Endothelial cell of umbilical vein (primary cell): ENCODE measurements around the gene MRPL41. TPM values are rescaled to one million over a fixed set of nuclear protein-coding genes. Genes with fewer than 3 reads are reported as not detected.

ENCODE experiments used
- BruUV-seq: library from RNA; stranded (reverse); fragments of 400-500 nt; replicated peaks from 2 replicates; lab custom pipeline; 2021; lab: Mats Ljungman, UMichigan
- CTCF ChIA-PET: fragments of 300-600, 350-600 bp; sonication (Branson Sonifier 250); formaldehyde crosslinking; loops from one replicate; lab custom pipeline; 2021; ENCODE audit warnings: antibody characterized with exemption, inconsistent platforms; lab: Charles Lee
- POLR2A ChIA-PET: fragments of 300-600, 350-600 bp; sonication (Branson Sonifier 250); formaldehyde crosslinking; loops from one replicate; lab custom pipeline; 2021; ENCODE audit warnings: antibody characterized with exemption, inconsistent platforms; lab: Charles Lee
- DNase-seq: peaks from one replicate; pipeline ENCODE4 v3.0.0-alpha.2; 2011; ENCODE audit warnings: low read depth, low spot score
- FAIRE-seq: peaks from 2 replicates; lab custom pipeline; 2011; peaks lifted over from hg19 to GRCh38; lab: Jason Lieb, UNC
- H2AFZ ChIP-seq: 2 replicates; pipeline ENCODE4 v1.6.0; 2012; ENCODE audit warnings: low read depth, low read length, control low read depth, inconsistent platforms
- H3K27ac ChIP-seq: 2 replicates; pipeline ENCODE4 v1.5.1; 2011; ENCODE audit warnings: low read depth, mild to moderate bottlenecking, control low read depth, low read length, moderate library complexity; ENCODE audit not compliant: insufficient read depth
- H3K27me3 ChIP-seq, 2 experiments: 2 replicates each; pipeline versions ENCODE4 v1.6.0 to v1.6.1; 2011; ENCODE audit warnings: low read length in 2 of 2, mixed read lengths in 1 of 2; ENCODE audit not compliant: control insufficient read depth in 2 of 2, insufficient read depth in 2 of 2
- H3K36me3 ChIP-seq, 2 experiments: 2 replicates in 1 of 2; 3 replicates in 1 of 2; pipeline ENCODE4 v1.5.1; 2011; ENCODE audit warnings: low read length in 2 of 2, mild to moderate bottlenecking in 1 of 2, moderate library complexity in 1 of 2; ENCODE audit not compliant: control insufficient read depth in 2 of 2, insufficient read depth in 2 of 2; ENCODE audit errors: extremely low read depth in 1 of 2
- H3K4me1 ChIP-seq: 3 replicates; pipeline ENCODE4 v1.5.1; 2011; ENCODE audit warnings: mild to moderate bottlenecking, low read length; ENCODE audit not compliant: control insufficient read depth, insufficient read depth; ENCODE audit errors: extremely low read depth
- H3K4me2 ChIP-seq: 2 replicates; pipeline ENCODE4 v1.6.1; 2011; ENCODE audit warnings: low read length, control low read depth, mixed read lengths; ENCODE audit not compliant: insufficient read depth
- H3K4me3 ChIP-seq, 3 experiments: fragments of 200-600 bp in 1 of 3; sonication (generic), shearing (Covaris generic) in 1 of 3; replicated peaks in 1 of 3; 2 replicates each; pipeline ENCODE4 v1.5.1; 2011 to 2016; ENCODE audit warnings: control low read depth in 3 of 3, low read length in 3 of 3, mild to moderate bottlenecking in 2 of 3, inconsistent platforms in 1 of 3, low read depth in 1 of 3, moderate library complexity in 1 of 3; ENCODE audit not compliant: insufficient read depth in 1 of 3
- H3K79me2 ChIP-seq: 2 replicates; pipeline ENCODE4 v1.6.0; 2012; ENCODE audit warnings: low read length, inconsistent platforms; ENCODE audit not compliant: control insufficient read depth, insufficient read depth
- H3K9ac ChIP-seq: replicated peaks from 2 replicates; pipeline ENCODE3; 2011; ENCODE audit warnings: low read length, control low read depth; ENCODE audit not compliant: insufficient read depth; ENCODE audit errors: extremely low read depth
- H3K9me1 ChIP-seq: replicated peaks from 3 replicates; pipeline ENCODE4 v1.6.0; 2011; ENCODE audit warnings: mild to moderate bottlenecking, low read length; ENCODE audit not compliant: control insufficient read depth, insufficient read depth; ENCODE audit errors: extremely low read depth
- H3K9me3 ChIP-seq: replicated peaks from 2 replicates; pipeline ENCODE4 v1.5.1; 2012; ENCODE audit warnings: low read length, inconsistent platforms; ENCODE audit not compliant: control insufficient read depth, insufficient read depth
- H4K20me1 ChIP-seq: replicated peaks from 2 replicates; pipeline ENCODE3; 2011; ENCODE audit warnings: mild to moderate bottlenecking, low read length; ENCODE audit not compliant: control insufficient read depth, insufficient read depth; ENCODE audit errors: extremely low read depth
- EZH2 ChIP-seq: IDR thresholded peaks from 2 replicates; pipeline ENCODE4 v1.6.1; 2012; ENCODE audit warnings: borderline replicate concordance, low read depth, mild to moderate bottlenecking, moderate library complexity, low read length, inconsistent platforms; ENCODE audit not compliant: severe bottlenecking
- FOS ChIP-seq: IDR thresholded peaks from 2 replicates; pipeline ENCODE4 v1.6.1; 2011; ENCODE audit warnings: mild to moderate bottlenecking, low read length, moderate library complexity, borderline replicate concordance; ENCODE audit not compliant: insufficient read depth
- GATA2 ChIP-seq: IDR thresholded peaks from 2 replicates; pipeline ENCODE4 v1.7.0; 2011; ENCODE audit warnings: low read depth, mild to moderate bottlenecking, moderate library complexity, mixed read lengths, low read length; ENCODE audit not compliant: insufficient read length, insufficient read depth
- JUN ChIP-seq: IDR thresholded peaks from 2 replicates; pipeline ENCODE4 v1.6.1; 2011; ENCODE audit warnings: borderline replicate concordance, low read depth; ENCODE audit not compliant: insufficient read length, insufficient read depth
- POLR2A ChIP-seq: IDR thresholded peaks from 2 replicates; pipeline ENCODE4 v1.6.1; 2012; ENCODE audit warnings: low read depth, mild to moderate bottlenecking, control low read depth, low read length
- POLR2AphosphoS5 ChIP-seq: IDR thresholded peaks from 2 replicates; pipeline ENCODE4 v1.6.1; 2012; ENCODE audit warnings: low read depth, mild to moderate bottlenecking, control low read depth, low read length, moderate library complexity; ENCODE audit not compliant: insufficient read depth
- dilution Hi-C: fragments of 300-500 bp; cut with MboI; formaldehyde crosslinking; loops from one replicate; pipeline ENCODE4 v1.15.0; 2019; ENCODE audit warnings: low sequenced_read_pairs; ENCODE audit not compliant: extremely low pct_ligation_motif_present
- intact Hi-C: fragments of 100-400 bp; cut with micrococcal nuclease; formaldehyde crosslinking; loops from one replicate; pipeline ENCODE4 v1.10.0; 2022
- polyA plus RNA-seq, 4 experiments: library from polyadenylated mRNA; depleted of rRNA in 3 of 4; stranded (reverse) in 3 of 4; unstranded in 1 of 4; fragments of >200 nt; gene quantifications; 2 replicates each; pipeline versions ENCODE4 v1.2.1 to v1.2.3, GENCODE V29; 2011 to 2012; ENCODE audit warnings: missing spikeins in 1 of 4
- total RNA-seq: library from RNA; stranded (reverse); gene quantifications from 2 replicates; pipeline ENCODE4 v1.2.3, GENCODE V29; 2021
- TF ChIP-seq, protein P1 (sequence below), 2 donors: IDR thresholded peaks; 1 replicate in 1 of 2; 2 replicates in 1 of 2; pipeline ENCODE4 v1.5.1; 2011; ENCODE audit warnings: low read length in 2 of 2, mild to moderate bottlenecking in 2 of 2, moderate library complexity in 2 of 2, control low read depth in 1 of 2, inconsistent platforms in 1 of 2, low read depth in 1 of 2; ENCODE audit not compliant: insufficient read depth in 1 of 2; ENCODE audit errors: extremely low read depth in 1 of 2
- TF ChIP-seq, protein P2 (sequence below): IDR thresholded peaks from 2 replicates; pipeline ENCODE4 v1.6.1; 2011; ENCODE audit not compliant: insufficient read depth, insufficient read length

Gene MRPL41
- total and polyA plus RNA-seq, 2 donors (not counting 3 experiments of a cell fraction or from before 2014, with no cell fraction given), result 50.4 to 50.7 TPM

DNA sequence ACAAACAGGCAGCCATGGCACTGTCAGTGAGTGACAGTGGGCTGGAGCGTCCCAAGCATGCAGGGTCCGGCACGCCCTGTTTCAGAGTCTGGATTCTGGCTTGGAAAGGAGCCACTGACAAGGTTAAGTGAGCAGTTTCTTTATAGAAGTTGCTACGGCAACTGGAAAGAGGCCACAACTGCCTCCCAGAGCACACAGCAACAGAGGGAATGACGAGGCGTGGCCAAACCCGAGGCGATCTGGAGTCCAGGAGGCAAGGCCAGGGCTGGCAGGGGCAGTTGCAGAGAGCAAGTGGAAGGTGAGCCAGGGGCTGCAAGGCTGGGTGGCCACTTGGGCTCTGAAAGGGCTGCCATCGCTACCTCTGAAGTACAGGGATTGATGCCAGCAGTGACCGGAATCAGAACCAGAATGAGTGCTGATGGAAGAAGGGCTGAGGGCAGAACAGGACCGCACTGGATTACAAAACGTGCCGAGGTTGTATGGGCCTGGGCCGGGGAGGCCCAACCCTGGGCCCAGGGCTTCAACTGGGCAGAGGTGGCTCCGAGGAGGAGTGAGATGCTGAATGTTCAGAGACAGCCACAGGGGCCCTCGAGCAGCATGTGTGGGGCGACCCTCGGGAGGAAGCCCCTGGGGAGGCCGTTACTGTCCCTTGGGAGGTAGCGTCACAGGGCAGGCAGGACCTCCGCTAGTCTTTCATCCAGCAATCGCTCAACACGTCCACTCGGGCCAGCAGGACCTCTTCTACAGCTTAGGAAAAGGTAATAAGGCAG lies 4.6 kb downstream of the MRPL41 start:
- H3K27ac ChIP-seq, result no peak overlapping the region
- H4K20me1 ChIP-seq, result no peaks in the 10 kb centered on the region
- FAIRE-seq (no peak), DNase-seq (no peak)
- H3K4me1 ChIP-seq, result peaks cover 7% of the 10 kb centered on the region
- peaks cover 10% of the 10 kb centered on the region for H3K79me2 ChIP-seq
- no peaks in the 10 kb centered on the region for H3K27me3 ChIP-seq
- ChIA-PET POLR2A (no interaction called here), CTCF (no interaction called here)
- TF ChIP-seq GATA2 (no peak), EZH2 (no peak), POLR2AphosphoS5 (no peak), POLR2A (no peak), JUN (no peak), FOS (no peak)
- TF ChIP-seq, protein P1, sequence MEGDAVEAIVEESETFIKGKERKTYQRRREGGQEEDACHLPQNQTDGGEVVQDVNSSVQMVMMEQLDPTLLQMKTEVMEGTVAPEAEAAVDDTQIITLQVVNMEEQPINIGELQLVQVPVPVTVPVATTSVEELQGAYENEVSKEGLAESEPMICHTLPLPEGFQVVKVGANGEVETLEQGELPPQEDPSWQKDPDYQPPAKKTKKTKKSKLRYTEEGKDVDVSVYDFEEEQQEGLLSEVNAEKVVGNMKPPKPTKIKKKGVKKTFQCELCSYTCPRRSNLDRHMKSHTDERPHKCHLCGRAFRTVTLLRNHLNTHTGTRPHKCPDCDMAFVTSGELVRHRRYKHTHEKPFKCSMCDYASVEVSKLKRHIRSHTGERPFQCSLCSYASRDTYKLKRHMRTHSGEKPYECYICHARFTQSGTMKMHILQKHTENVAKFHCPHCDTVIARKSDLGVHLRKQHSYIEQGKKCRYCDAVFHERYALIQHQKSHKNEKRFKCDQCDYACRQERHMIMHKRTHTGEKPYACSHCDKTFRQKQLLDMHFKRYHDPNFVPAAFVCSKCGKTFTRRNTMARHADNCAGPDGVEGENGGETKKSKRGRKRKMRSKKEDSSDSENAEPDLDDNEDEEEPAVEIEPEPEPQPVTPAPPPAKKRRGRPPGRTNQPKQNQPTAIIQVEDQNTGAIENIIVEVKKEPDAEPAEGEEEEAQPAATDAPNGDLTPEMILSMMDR (IDR thresholded peaks at IDR 0.05; ENCODE audit: extremely low read depth in 1 of 2, insufficient read depth in 1 of 2, low read depth in 1 of 2, low read length in 2 of 2), result no peak
- TF ChIP-seq, protein P2, sequence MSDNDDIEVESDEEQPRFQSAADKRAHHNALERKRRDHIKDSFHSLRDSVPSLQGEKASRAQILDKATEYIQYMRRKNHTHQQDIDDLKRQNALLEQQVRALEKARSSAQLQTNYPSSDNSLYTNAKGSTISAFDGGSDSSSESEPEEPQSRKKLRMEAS, result no peak
- no peak overlapping the region for H3K4me2 ChIP-seq
- no peaks in the 10 kb centered on the region for H3K9me1 ChIP-seq
- dilution Hi-C loops (no loop called here), intact Hi-C loops (no loop called here)
- BruUV-seq, result no TSS peak
- no peak overlapping the region for H2AFZ ChIP-seq
- peaks cover 10 to 18% of the 10 kb centered on the region in 2 experiments for H3K36me3 ChIP-seq
- H3K9ac ChIP-seq, result no peak overlapping the region
- H3K4me3 ChIP-seq, result no peak overlapping the region
- H3K9me3 ChIP-seq, result no peaks in the 10 kb centered on the region
